ENCODE measurements around the gene FOXD3.

FOXD3 gene

DNA sequence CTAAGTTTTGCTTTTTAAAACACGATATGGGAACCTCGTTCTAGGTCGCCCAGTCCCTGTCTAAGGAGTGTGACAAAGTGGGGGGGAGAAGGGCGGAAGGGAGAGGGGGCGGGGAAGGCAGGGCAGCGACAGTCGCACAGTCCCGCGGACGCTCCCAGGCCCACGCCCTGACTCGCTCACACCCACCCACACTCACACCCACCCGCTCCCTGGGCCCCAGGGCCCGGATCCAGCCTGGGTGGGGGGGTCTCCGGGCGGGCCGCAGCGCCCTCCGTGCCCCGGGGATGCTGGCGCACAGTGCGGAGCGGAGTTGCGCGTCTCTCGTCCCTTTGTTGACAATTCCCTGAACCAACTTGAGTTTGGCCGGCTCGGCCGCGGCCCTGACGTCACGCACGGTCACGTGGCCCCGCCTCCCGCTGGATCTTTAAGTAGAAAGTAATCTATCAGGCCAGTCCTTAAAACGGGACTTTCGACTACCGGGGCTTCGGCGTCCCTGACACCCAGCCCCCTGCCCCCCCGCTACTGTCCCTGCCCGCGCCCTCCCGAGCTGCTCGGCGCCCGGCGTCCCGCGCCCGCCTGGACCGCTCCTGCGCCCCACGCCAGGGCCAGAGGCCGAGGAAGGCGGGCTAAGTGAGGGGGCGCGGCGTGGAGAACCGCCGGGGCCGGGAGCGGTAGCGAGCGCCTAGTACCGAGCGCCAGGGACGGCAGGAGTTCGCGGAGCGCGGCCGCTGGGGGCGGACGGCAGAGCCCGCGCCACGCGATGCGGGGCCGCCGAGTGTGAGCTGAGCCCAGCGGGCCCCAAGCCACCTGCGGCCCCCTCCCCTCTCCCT, at the start of gene FOXD3:
FOXD3 (plus strand) TSS at position 454 of the 830 bp plus-strand sequence. CDS start 492 bp downstream, outside the sequence.
- no peak for DNase-seq

DNA sequence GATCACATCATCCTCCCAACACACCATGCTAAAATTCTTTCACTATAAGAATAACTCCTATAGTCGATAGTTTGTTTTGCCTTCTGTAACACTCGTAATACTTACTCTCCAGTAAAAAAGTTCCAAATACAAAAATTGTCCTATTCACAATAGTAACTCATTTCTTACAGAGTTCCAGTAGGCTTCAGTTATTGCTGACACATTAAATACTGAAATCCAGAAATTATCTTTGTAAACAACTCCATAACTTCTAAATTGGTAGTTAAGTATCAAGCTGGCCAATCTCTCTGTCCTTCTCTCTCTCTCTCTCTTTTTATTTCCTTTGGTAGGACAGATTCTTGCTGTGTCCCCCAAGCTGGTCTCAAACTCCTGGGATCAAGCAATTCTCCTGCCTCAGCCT, 49.6 kb upstream of the FOXD3 start:
- no peak for DNase-seq

- DNase-seq = no peak
Measured at GRCh38 chr1:63274371-63274770, 48.0 kb upstream of the FOXD3 start.

GRCh38 chr1:63274979-63275378, 47.4 kb upstream of the FOXD3 start:
- no peak for DNase-seq

GRCh38 chr1:63276624-63277023, 45.7 kb upstream of the FOXD3 start:
- DNase-seq = no peak

DNA sequence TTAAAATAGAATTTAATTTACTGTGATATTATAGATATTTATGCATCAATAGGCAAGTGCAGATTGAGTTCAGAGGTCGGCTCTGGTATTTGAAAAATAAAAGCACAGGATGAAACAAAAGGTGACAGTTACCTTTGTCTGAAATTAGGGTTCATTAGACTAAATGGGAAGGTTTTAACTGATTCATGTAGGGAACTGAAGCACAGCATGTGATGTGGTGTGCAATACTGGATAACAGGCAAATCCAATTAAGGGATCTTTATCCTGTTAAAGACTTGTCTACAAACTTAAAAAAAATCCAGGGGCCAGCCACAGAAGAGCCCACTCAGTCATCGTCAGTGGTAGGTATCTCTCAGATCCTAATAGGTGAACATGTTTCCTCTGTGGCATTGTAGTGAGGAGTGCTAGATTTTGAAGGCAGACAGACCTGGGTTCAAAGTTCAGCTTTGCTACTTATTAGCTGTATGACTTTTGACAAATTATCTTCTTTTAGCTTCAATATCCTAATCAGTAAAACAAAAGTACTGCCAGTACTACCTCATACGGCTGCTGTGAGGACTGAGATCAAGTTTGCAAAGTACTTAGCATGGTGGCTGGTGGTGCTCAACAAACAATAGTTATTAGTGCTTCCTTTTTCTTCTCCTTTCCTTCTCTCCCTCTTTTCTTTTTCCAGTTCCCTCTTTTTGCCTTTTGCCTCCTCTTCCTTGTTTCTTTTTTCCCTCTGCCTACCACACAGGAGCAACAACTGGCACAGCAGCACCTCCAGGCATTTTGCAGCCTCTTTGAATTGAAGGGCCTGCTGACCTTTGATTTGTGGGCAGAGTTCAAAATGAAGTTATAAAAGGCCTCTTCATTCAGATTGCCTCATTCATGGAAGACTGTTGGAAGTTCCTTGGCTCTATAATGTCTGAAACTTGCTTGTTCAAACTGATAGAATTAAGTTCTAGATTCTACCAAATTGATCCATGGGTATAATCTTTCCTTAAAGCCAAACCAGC, 44.9 kb upstream of the FOXD3 start:
- DNase-seq = no peak

DNA sequence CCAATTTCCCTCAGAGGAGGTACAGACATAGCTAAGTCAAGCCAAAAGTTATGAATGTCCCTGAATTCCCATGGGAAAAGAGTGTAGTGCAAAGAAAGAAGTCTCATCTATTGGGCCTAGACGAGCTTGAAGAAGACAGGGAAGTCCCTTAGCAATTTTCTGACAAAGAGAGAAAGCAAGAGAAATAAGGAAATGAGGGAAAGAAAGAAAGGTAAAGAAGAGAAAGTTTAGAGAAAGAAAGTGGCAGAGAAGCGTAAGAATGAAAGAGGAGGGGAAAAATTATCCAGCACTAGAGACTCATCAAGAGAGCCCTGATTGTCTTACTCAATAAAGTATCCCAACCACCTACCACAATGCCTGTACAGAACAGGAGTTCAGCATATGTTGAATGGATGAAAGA, 40.6 kb upstream of the FOXD3 start:
- no peak for DNase-seq

GRCh38 chr1:63289135-63289534, 33.2 kb upstream of the FOXD3 start:
- no peak for DNase-seq

GRCh38 chr1:63294803-63295594, 27.4 kb upstream of the FOXD3 start:
- DNase-seq = no peak

GRCh38 chr1:63304410-63304809, 18.0 kb upstream of the FOXD3 start:
- DNase-seq = no peak

DNA sequence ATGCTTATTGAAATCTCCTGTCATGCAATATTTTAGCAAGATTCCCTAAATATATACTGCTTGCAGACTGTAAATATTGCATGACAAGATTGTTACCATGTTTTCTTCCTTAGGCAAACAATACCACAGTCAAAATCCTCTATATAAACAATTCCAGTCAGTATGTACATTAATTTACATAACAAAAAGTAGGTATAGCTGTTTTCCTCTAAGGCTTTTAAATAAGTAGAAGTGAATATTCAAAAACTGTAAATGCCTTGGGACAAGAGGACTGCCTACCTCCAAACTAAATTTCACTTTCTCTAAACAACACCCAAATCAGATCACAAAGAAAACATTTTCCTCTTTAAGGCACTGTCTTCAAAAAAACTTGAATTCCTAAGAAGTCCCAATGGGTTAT, 17.3 kb upstream of the FOXD3 start:
- no peak for DNase-seq

DNA sequence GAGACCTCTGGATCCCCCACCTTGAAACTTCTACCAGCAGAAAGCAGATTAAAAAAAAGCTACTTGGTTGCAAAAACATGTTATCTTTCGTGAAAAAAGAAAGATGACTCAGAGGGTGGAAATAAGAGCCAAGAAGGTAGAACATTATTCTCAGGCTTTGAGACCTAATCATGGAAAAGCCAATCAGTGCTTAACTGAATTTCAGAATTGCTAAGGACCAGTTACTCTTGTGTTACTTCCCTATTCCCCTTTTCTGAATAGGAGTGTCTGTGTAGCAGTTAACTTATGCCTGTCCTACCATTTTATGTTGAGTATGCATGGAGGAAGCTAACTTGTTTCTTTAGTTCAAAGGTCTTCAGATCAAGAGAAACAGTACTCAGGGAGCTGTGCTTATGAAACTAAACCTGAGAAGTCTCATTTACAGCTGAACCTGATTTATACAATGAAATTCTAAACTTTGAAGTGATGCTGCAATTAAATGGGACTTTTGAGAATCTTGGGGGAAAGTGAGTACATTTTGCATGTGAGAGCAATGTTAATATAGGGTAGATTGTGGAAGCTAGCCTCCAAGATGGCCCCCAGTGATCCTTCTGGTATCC, 15.1 kb upstream of the FOXD3 start:
- DNase-seq = no peak

DNA sequence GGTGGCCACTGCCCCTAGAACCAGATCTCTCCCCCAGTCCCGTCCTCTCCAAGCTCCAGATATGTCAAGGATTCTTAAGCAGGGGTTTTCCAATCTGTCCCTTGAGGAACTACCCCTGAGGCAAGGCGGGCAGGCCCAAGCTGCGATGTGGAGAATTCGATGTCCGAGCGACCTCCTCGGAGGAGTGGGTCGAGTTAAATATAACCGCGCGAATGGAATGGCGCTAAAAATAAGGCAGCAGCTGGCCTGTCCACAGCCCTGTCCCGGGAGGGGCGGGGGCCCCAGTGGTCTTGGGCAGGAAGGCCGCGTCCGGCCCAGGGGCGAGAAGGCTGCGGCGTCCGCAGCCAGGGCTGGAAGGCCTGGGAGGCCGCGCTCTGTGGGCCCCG, 5.8 kb upstream of the FOXD3 start:
- no peak for DNase-seq

GRCh38 chr1:63316984-63317816, 5.2 kb upstream of the FOXD3 start:
- DNase-seq = peak; percentile 41

- DNase-seq = no peak
Measured at GRCh38 chr1:63317817-63318152, 4.6 kb upstream of the FOXD3 start.

GRCh38 chr1:63318201-63318979, 4.0 kb upstream of the FOXD3 start:
- no peak for DNase-seq

DNA sequence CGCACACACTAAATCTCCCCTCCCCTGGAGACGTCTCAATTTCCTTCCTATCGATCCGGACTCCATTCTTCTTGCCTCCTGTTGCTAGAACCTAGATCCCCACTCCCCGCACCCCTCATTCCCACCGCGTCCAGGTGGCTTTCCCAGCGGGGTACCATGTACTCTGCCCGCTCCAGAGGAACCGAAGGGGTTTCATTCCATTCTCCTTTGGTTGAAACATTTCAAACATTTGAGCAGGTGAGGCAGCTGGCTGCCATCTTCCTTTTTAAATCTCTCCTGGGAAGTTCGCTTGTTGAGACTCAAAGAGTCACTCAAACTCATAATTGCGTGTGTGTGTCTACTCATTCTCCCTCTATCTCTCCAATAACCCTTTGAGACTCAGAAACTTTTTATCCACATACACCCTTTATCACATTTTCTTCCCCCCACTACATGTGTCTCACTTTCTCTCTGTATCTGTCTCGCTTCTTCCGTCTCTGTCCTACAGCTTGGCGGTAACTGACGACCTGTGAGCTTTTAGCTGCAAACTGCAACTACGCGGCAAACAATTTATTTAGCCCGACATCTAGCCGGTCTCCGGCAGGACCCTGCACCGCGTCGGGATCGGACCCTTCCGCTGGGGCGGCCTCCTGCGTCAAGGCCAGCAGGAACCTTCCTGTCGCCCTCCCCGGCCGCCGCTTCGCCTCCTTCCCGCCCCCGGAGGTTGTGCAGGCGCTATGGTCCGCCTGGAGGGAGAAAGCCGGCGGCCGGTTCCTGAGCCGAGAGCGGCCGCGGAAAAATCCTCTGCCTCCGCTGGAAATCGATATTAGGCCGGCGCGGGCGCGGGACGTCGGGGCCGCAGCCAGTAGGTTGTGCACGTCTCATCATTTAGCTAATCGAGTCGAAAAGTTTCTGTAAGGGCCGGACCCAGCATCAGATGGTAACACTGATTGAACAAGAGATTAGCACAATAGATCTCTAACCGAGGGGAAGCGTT, 3.0 kb upstream of the FOXD3 start:
- no peak for DNase-seq

- no peak for DNase-seq
Measured at GRCh38 chr1:63320022-63320721, 2.2 kb upstream of the FOXD3 start.

Data from activated CD4-positive, alpha-beta T cell treated with anti-CD3 and anti-CD28 coated beads, Interleukin-2, amount 50 U/mL, for 1 hour (primary cell).